ENCODE results near the gene PHGDH. TPM values are rescaled to one million over a fixed set of nuclear protein-coding genes. Genes with fewer than 3 reads are reported as not detected.
A peak's percentile ranks its signal among the peaks of the same experiment; 100 is the strongest.

Gene PHGDH
- total and polyA plus RNA-seq, 2 of the 13 experiments (the other 11 are each of a cell fraction or from before 2014, with no cell fraction given), result 95.8 to 133 TPM

GRCh38 chr1:119724611-119725218 is 13.0 kb downstream of the PHGDH start (continued):
- TF ChIP-seq NCOA1 (CRISPR knock-in tag; IDR thresholded peaks at IDR 0.05) (no peak), PTBP1 (IDR thresholded peaks at IDR 0.05; ENCODE audit: low read depth, low read length, poor library complexity, severe bottlenecking) (no peak), ZNF772 (CRISPR knock-in tag; IDR thresholded peaks at IDR 0.05) (peak; percentile 40; the same call in 1 of the 2 replicates), XRCC5 (optimal IDR thresholded peaks at IDR 0.05; ENCODE audit: low read length) (peak; percentile 80), NCOA5 (CRISPR knock-in tag; IDR thresholded peaks at IDR 0.05) (no peak), RXRA (CRISPR knock-in tag; IDR thresholded peaks at IDR 0.05) (peak; percentile 79; the same call in 1 of the 2 replicates), SRSF4 (IDR thresholded peaks at IDR 0.05; ENCODE audit: low read depth, low read length, poor library complexity, severe bottlenecking) (no peak), PRMT3 (CRISPR knock-in tag; IDR thresholded peaks at IDR 0.05; ENCODE audit: borderline replicate concordance, low read depth) (no peak), MEIS1 (CRISPR knock-in tag; IDR thresholded peaks at IDR 0.05; ENCODE audit: borderline replicate concordance) (no peak), KDM1A (CRISPR knock-in tag; IDR thresholded peaks at IDR 0.05) (peak; percentile 56; the same call in 1 of the 2 replicates), RFXAP (CRISPR knock-in tag; IDR thresholded peaks at IDR 0.05; ENCODE audit: borderline replicate concordance) (peak; percentile 67; the same call in 1 of the 2 replicates), BATF2 (CRISPR knock-in tag; IDR thresholded peaks at IDR 0.05) (no peak), NAIF1 (CRISPR knock-in tag; IDR thresholded peaks at IDR 0.05; ENCODE audit: borderline replicate concordance) (0 out of 2 replicates have a peak, but pooled peaks have one; percentile 32), CCDC6 (CRISPR knock-in tag; IDR thresholded peaks at IDR 0.05) (no peak), ZNF382 (CRISPR knock-in tag; IDR thresholded peaks at IDR 0.05; ENCODE audit: borderline replicate concordance) (no peak), SKI (IDR thresholded peaks at IDR 0.05; ENCODE audit: partially characterized antibody) (peak; percentile 72), RARA (CRISPR knock-in tag; IDR thresholded peaks at IDR 0.05) (peak; percentile 74), ZNF350 (CRISPR knock-in tag; IDR thresholded peaks at IDR 0.05; ENCODE audit: borderline replicate concordance, low read depth) (peak; percentile 72; the same call in 1 of the 2 replicates), AKAP8 (CRISPR knock-in tag; IDR thresholded peaks at IDR 0.05) (0 out of 2 replicates have a peak, but pooled peaks have one; percentile 45), ZNF800 (CRISPR knock-in tag; IDR thresholded peaks at IDR 0.05) (no peak)
- TF ChIP-seq, protein P1, sequence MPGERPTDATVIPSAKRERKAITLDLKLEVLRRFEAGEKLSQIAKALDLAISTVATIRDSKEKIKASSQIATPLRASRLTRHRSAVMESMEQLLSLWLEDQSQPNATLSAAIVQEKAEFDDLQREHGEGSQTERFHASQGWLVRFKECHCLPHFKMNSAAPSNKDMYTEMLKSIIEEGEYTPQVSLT (CRISPR knock-in tag; IDR thresholded peaks at IDR 0.05; ENCODE audit: borderline replicate concordance, low read depth), result no peak

All from HepG2 (cell line).